TTC549 (cell line): ENCODE measurements around the gene SPAG8.

Experiments
- FAIRE-seq: peaks from 2 replicates; lab custom pipeline; 2012; peaks lifted over from hg19 to GRCh38; lab: Jason Lieb, UNC

SPAG8 gene, protein sequence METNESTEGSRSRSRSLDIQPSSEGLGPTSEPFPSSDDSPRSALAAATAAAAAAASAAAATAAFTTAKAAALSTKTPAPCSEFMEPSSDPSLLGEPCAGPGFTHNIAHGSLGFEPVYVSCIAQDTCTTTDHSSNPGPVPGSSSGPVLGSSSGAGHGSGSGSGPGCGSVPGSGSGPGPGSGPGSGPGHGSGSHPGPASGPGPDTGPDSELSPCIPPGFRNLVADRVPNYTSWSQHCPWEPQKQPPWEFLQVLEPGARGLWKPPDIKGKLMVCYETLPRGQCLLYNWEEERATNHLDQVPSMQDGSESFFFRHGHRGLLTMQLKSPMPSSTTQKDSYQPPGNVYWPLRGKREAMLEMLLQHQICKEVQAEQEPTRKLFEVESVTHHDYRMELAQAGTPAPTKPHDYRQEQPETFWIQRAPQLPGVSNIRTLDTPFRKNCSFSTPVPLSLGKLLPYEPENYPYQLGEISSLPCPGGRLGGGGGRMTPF

DNA sequence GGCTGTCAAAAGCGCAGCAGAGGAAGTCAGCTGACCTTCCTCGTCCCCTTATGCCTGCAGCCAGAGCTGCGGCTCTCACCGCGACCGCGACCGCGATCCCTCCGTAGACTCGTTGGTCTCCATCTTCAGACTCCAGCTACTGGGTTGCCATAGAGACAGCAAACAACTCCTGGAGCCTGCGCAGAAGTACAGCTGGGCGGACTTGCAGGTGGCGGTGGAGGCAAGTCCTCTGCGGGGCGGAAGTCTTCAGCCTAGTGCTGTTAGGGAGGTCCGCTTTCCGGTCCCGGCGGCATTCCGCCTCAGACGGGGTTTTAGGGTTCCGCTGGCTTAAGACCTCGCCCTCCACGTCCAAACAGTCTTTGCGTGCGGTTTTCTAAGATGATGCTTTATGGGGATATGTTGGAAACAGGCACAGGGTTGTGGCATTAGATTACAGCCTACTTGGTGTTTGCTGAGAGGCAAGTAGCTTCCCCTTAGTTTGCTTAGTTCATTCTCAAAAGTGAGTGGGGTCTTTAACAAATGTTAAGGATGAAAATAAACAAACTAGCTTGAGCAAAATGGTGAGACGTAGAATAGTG is at the start of gene SPAG8:
Gene SPAG8, minus strand, starts transcription at position 238 of the 578 bp plus-strand sequence. Its CDS starts 115 bp downstream, at position 123.
- FAIRE-seq, result no peak

DNA sequence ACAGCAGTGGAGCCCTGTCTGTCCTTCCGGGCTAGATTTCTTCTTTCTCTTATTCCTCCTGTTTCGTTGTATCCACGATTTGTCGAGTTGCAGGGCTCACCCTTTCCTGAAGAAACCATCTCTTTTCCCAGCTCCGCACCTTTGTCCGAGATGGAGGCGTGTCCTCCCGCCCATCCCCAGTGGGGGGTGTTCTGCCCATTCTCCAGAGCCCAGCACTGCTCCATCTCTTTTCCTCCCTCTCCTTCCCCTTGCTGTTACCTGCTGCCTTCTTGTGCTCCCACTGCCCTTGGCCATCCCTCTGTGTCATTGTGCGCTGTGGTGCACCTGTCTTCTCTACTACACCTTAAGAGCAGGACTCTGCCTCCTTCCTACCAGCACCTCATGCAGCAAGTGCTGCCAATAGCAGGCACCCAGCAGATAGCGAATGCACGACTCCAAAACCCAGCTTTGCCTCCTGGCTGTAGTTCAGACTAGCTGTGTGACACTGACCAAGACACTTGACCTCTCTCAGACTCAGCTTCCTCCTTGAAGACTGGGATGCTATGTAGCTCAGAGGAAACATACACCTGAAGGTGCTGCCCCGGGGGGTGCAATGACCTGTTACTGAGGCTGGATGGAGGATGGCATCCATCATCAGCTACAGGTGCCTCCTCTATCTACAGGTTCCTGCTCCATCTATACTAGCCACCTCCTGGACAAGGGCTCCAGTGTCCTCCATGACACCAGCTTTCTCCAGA is 49.3 kb upstream of the SPAG8 start:
- no peak for FAIRE-seq

DNA sequence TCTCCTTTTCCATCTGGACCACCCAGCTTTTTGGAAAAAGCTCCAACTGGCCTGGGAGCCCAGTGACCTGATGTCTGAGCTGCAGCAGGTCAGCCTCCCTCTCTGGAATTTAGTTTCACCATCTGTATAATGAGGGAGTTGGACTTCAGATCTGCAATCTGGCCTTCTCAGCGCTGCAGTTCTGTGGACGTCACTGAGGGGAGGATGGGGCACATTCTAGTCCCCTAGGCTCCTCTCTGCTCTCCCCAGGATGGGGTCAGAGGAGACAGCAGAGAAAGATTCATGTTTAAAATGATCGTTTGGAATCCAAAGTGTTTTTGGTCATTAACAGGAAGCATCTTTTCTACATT is 47.9 kb upstream of the SPAG8 start:
- FAIRE-seq, result no peak

DNA sequence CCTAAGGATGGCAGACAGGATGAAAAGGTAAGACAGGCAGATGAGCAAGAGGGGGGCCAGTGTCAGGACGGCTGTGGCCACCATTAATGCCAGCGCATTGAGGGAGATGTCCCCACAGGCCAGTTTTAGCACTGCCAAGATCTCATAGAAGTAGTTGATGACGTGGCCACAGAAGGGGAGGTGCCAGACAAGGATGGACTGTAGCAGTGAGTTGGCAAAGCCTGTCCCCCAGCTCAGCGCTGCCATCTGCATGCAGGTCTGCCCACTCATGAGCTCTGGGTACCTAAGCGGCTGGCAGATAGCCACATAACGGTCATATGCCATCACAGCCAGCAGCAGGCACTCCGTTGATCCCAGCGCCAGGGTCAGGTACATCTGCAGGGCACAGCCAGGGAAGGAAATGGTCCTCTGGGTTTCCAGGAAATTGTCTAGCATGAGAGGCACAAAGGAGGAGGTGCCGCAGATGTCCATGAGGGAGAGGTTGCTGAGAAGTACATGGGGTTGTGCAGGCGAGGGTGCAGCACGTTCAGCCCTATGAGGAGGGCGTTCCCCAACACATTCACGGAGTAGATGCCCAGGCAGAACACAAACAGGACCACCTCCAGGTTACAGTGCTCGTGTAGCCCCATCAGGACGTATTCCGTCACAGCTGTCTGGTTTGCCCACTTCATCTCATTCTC is 47.4 kb upstream of the SPAG8 start:
- FAIRE-seq, result no peak

DNA sequence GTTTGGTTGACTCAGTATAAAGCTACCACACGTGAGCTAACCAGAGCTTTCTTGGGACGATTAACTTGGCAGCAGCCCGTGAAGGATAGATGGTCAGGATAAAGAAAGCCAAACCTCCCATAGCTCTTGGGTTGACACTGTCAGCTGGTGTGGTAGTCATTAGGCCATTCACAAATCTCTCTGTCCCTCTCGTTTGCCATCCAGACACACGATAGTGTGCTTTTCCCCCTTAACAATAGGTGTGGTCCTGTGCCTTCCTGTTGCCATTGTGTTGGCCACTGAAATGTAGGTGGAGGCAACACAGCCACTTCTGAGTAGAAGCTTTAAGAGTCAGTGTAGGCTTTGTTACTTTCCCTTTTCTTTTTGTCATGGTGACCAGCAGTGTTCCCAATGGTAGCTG is 46.4 kb upstream of the SPAG8 start:
- no peak for FAIRE-seq

DNA sequence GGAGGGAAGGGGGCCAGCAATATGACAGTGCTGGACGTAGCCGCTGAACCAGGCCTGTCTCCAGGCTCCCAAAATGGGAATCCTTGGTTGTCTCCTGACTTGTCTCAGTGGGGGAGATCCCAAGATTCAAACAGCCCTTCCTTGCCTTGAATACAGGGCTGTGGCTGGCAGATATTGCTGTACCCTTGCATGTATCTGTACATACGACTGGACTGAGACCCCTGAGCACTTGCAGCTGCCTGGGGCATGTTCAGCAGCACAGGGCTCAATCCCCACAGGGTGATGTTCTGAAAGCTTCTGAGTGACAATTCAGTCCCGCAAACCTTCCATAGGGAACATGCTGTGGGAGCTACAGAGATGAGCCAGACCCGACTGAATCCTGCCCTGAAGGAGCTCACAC is 44.8 kb upstream of the SPAG8 start:
- no peak for FAIRE-seq

DNA sequence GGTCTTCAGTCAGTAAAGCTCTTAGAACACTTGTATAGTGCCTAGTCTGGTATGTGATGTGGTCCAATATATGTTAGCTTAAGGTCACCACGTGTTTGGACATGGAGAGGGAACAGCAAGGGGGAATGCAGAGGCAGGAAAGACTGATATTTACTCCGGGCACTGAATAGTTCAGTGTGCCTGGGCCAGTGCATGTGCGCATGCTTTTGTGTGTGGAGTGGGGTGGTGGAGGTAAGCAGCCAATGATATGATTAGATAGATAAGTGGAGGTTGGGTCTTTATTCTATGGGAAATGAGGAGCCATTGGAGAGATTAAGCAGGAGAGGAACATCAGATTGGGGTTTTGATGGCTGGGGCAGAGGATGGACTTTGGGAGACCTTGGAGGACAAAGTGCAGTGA is 44.1 kb upstream of the SPAG8 start:
- no peak for FAIRE-seq

DNA sequence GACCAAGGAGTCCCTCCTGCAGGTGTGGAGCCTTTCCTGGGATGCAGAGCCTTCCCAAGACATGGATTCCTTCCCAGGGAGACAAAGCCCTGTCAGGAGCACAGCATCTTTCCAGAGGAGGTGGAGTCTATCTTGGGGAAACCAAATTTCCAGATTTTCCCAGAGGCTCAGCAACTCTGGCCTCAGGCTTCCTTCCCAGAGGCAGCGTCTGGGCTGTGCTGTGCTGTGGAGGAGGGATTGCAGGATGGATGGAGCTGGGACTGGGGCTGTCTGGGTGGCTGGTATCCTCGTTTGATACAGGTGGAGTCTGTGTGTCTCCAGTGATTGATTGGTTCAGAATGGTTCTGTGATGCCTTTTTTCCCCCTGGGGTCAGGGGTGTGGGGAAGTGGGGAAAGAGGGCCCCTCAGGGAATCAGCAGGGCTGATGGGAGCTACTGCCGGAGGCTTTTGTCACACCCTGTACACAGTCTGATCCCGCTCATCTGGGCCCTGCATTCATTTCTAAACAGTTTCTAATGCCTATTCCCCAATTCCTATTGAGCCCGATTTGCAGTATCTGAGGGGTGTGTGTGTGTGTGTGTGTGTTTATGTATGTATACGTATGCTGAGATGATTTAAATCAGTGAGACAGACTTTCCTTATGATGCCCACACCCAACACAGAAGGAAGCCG is 42.2 kb upstream of the SPAG8 start:
- FAIRE-seq, result no peak

DNA sequence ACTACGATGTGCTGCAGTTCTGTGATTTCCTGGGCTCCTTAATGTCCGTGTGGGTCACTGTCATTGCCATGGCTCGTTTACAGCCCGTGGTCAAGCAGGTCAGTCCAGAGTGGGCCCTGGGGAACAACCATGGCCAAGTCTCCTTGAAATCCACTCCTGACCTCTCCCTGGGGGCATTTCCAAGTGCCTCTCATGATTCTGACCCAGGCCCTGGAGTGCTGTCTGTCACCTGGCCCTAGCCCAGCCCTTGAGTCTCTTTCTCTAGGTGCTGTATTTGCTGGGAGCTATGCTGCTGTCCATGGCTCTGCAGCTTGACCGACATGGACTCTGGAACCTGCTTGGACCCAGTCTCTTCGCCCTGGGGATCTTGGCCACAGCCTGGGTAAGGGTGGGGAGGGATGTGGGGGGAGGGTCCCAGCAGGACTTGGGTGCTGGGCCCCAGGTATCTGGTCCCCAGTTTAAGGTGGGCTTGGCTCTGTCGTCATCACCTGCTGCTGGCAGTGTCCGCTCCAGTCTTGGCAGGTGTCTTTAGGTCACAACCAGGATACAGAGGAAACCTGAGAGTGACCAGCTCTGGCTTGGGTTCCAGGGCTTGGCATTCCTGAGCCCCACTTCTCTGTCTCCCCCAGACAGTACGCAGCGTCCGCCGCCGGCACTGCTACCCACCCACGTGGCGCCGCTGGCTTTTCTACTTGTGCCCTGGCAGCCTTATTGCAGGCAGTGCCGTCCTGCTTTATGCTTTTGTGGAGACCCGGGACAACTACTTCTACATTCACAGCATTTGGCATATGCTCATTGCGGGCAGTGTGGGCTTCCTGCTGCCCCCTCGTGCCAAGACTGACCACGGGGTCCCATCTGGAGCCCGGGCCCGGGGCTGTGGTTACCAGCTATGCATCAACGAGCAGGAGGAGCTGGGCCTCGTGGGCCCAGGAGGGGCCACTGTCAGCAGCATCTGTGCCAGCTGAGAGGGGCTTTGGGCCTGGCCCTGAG is 41.1 kb upstream of the SPAG8 start:
- no peak for FAIRE-seq

DNA sequence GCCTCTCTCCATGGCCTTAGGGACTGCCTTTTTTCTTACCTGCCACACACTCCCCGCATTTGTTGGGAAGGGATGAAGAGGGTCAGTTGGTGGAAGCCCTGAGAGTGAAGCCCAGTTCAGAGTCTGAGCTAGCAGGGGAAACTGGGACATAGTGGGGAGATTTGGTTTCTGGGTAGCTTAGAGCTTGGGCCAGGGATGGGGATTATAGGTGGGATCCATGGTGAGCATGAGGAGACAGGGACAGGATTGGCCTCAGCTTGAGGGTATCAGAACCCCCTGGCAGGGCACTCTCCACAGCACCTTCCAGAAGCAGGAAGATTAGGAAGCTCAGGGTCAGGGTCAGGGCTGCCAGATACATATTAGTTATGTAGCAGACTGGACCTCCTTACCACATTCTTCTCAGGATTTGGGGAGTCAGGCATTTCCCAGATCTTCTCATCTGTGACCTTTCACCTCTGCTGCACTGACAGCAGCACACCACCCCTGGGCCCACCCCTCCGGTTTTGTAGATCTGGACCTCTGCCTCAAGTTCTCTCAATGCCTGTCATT is 40.3 kb upstream of the SPAG8 start:
- FAIRE-seq, result no peak

DNA sequence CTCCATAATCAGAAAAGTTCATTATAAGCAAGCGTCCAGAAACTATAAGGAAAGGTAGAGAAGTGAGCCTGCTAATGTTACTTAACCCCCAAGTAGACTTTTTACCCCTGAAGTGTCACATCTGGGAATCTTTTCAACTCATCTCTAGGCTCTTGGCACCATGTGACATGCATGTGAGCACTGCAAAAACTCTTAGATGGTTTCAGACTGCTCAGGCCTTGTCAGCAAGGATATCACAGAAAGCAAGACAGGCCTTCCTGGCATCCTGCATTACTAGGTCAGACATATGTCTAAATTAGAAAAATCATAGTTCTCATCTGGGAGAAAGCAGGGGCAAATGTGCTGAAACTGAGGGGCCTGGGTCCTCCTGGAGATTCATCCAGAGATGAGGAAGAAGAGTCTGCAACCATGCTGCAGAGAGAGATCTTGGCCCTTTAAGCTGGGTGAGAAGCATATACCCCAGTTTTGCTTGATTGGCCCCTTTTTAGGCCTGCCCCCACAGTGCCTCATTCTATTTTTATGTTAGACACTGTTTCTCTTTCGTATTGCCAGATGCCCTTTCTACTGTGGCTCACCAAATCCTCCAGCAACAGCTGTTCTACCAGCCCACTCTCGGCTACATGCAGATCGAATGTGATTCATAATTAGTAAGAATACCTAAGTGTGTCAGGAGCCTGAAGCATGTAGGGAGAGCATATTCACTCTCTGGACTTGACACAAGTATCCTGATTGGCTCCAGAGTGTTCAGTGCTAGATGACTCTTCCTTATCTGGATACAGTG is 35.9 kb upstream of the SPAG8 start:
- no peak for FAIRE-seq

DNA sequence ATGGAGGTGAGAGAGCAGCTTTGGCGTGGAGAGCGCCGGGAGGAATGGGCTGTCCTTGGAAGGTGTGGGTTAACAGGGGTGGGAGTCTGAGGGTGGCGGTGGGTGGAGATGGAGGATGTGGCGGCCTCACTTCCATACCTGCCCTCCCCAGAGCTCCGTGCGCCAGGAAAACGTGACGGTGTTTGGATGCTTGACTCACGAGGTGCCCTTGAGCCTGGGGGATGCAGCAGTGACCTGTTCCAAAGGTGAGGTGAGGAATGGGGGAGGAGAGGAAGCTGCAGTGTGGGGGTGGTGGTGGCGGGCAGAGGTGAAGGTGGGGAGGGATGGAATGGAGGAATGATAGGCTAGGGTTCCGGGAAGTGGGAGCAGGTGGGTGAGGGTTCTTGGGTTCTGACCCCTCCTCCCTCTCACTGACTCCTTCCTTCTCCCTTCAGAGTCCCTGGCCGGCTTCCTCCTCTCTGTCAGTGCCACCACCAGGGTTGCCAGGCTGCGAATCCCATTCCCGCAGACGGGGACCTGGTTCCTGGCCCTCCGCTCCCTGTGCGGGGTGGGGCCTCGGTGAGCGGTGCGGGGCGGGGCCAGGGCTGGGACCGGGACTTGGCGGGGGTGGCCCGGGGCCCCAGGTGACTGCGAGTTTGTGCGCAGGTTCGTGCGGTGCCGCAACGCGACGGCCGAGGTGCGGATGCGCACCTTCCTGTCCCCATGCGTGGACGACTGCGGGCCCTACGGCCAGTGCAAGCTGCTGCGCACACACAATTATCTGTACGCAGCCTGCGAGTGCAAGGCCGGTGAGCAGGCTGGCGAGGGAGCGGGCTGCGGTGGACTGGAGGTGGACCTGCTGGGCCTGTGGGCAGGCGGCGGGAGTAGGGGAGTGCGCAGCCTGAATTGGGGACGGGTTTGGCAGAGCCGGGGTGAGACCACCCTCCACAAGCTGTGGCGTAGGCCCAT is 34.0 kb upstream of the SPAG8 start:
- no peak for FAIRE-seq

DNA sequence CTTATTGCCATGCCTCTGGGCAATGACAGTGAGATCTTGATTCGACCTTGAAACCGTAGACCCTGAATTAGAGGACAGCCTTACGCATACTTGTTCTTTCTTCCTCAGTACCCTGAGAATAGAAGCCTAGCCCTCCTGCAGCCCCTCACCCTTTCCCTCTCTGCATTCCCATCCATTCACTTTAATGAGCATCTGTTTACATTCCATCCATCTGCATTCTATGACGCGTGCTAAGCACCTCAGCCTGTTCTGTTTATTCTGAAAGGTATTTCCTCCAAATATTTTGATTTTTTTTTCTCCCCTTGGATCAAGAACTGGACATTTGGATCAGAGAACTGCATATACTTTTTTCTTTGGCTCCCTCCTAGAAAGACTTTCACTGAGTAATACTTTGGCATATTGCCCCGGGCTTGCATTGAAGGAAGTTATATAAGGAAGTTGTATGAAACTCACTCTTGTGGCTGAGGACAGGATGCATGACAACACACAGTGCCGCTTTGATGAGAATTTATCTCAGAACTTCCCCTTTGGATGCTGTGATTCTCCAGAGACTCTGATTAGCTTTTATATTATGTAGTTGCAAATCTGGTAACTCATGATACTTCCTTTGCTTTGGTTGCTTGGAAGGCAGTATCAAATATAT is 32.7 kb upstream of the SPAG8 start:
- no peak for FAIRE-seq

DNA sequence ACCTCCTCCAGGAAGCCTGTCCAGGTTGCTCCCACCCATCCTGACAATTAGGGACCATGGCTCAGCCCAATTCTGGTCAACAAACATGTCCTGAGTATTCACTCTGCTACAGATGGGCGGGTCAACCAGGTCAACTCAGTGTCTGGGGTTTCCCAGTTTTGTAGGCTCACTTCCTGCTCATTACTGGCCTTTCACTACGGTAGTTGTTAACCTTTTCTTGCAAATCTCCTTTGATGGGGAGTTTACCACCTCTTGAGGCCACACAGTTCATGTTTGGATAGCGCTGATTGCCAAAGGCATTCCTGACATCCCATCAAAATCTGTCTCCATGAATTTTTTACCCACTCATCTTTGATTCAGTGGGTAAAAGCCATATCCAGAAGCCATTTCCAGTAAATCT is 30.7 kb upstream of the SPAG8 start:
- FAIRE-seq, result no peak

DNA sequence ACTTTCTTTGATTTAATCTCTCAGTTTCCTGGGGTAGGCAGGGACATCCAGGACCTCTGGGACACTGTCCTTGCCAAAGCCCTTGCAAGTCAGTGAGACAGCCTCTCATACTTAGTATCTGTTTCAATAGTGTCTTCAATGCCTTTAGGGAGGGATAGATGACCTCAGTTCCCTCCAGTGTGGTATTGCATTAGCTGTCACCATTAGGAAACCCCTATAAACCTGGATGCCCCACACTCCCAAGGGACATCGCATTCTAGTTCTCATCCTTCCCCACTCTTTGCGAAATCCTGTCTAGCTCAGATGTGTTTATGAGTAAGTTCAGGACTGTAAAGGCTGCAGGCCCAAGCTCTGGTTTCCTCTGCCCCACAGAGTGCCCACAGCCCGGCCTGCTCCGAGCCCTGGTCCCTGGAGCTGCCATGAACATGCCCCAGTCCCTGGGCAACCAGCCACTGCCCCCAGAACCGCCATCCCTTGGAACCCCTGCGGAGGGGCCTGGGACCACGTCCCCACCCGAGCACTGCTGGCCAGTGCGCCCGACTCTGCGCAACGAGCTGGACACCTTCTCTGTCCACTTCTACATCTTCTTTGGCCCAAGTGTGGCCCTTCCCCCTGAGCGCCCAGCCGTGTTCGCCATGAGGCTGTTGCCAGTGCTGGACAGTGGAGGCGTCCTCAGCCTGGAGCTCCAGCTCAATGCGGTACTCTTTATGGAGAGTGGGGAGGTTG is 30.1 kb upstream of the SPAG8 start:
- FAIRE-seq, result no peak

DNA sequence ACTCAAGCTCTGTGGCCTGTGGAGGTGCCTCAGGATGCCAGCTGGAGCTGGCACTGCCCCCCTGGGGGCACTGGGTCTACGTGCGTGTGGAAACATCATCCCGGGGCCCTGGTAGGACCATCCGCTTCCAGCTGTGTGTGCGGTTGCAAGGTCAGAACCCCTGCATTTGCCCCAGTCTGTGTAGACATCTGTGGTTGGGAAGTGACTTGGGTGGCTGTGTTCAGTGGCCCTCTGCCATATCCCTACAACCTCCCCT is 29.5 kb upstream of the SPAG8 start:
- FAIRE-seq, result no peak

DNA sequence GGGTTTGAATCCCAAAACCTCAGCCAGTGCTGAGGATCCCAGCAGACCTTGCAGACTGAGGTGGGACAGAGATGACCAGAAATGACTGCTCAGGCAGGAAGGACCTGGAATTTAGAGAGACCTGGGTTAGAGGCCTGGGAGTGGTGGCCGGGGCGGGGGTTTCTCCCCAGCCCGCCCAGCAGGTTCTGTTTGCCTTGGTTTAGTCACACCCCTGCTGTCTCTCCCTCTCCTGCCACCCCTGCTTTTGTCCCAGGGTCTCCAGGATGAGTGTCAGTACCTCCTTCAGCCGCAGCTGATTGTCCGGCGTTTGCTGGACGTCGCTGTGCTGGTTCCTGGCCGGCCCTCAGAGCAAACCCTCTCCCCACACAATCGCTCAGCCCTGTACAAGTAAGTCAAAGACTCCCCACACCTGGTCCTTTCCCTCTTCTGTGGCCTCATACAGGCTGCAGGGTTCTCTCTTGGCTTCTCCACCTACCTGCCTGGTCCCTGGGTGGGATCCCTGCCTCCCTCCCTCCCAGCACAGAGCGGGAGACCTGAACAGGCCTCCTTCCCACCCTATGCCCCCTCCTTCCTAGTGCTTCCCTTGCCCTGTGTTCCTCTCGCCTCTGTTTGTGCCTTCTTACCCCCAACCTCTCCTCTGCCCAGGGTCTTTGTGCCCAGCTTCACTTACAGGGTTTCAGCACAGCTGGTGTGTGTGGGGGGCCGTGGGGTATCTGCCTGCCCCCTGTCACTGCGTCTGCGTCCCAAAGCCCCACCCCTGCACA is 29.0 kb upstream of the SPAG8 start:
- FAIRE-seq, result no peak
